ENCODE data around the gene ACSL6. TPM values are rescaled to one million over a fixed set of nuclear protein-coding genes. Genes with fewer than 3 reads are reported as not detected.

Gene ACSL6, protein sequence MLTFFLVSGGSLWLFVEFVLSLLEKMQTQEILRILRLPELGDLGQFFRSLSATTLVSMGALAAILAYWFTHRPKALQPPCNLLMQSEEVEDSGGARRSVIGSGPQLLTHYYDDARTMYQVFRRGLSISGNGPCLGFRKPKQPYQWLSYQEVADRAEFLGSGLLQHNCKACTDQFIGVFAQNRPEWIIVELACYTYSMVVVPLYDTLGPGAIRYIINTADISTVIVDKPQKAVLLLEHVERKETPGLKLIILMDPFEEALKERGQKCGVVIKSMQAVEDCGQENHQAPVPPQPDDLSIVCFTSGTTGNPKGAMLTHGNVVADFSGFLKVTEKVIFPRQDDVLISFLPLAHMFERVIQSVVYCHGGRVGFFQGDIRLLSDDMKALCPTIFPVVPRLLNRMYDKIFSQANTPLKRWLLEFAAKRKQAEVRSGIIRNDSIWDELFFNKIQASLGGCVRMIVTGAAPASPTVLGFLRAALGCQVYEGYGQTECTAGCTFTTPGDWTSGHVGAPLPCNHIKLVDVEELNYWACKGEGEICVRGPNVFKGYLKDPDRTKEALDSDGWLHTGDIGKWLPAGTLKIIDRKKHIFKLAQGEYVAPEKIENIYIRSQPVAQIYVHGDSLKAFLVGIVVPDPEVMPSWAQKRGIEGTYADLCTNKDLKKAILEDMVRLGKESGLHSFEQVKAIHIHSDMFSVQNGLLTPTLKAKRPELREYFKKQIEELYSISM
- total RNA-seq: not detected in 3 replicates

DNA sequence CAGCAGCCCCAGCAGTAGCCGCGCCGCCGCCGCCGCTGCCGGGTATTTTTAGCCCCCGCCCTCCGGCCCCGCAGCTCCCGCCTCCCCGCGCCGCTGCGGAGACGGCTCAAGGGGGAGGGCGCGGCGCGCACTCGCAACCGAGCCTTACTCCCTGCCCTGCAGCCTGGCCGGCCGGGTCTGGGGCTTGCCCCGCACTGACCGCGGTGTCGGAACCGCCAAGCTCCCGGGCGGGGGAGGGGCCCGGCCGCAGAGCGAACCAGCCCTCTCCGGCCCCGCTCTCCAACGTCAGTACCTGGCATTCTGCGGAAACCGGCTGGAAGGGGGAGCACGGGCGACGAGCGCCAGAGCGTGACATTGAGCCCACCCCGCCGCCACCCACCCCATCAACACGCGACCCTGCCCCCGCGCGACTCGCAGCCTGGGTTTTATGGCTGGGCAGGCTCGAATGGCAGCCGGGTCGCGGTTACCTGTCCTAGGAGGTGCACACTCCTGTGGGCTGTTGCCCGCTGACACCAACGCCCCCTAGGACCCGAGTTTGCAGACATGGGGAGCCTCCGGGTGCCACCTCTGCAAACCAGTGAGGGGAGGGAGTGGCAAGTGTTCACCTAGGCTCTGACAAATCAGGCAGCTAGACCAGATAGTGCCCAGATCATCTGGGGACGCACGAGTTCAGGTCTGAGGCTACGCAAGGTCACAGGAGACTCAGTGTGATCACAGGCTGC, at the start of gene ACSL6:
Gene ACSL6, minus strand, starts transcription at position 37 of the 722 bp plus-strand sequence. CDS start 105 bp downstream, outside the sequence.
- Mint-ChIP-seq H3K9me3 (no peaks in the 10 kb centered on the region), H3K36me3 (no peaks in the 10 kb centered on the region), H3K4me3 (peak within 1 kb of the TSS; percentile 60), H3K27ac (no peak within 1 kb of the TSS), H3K27me3 (ENCODE audit: low read depth) (peaks cover 85% of the 10 kb centered on the region), H3K4me1 (no peaks in the 10 kb centered on the region)
- TF ChIP-seq, protein P1, sequence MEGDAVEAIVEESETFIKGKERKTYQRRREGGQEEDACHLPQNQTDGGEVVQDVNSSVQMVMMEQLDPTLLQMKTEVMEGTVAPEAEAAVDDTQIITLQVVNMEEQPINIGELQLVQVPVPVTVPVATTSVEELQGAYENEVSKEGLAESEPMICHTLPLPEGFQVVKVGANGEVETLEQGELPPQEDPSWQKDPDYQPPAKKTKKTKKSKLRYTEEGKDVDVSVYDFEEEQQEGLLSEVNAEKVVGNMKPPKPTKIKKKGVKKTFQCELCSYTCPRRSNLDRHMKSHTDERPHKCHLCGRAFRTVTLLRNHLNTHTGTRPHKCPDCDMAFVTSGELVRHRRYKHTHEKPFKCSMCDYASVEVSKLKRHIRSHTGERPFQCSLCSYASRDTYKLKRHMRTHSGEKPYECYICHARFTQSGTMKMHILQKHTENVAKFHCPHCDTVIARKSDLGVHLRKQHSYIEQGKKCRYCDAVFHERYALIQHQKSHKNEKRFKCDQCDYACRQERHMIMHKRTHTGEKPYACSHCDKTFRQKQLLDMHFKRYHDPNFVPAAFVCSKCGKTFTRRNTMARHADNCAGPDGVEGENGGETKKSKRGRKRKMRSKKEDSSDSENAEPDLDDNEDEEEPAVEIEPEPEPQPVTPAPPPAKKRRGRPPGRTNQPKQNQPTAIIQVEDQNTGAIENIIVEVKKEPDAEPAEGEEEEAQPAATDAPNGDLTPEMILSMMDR (IDR thresholded peaks at IDR 0.05; ENCODE audit: unreplicated experiment): no peak
- peak in 1 of 2 experiments; percentile 55 for DNase-seq (ENCODE audit: low spot score in 2 of 2, unreplicated experiment in 2 of 2)

DNA sequence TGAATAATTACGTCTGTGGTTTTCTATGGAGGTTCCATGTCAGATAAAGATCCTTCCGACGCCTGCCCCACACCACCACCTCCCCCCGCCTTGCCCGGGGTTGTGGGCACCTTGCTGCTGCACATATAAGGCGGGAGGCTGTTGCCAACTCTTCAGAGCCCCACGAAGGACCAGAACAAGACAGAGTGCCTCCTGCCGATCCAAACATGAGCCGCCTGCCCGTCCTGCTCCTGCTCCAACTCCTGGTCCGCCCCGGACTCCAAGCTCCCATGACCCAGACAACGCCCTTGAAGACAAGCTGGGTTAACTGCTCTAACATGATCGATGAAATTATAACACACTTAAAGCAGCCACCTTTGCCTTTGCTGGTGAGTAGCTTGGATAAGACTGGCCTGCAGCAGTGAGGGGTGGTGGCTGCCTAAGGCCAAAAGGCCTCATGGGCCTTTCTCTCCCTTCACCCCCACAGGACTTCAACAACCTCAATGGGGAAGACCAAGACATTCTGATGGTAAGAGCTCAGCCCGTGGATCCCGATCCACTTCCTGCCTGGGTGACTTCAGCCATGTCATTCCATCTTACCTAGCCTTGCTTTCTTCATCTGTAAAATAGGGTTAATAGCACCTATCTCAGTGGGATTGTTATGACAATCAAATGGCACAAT, 49.2 kb upstream of the ACSL6 start, which contains the start of gene IL3:
Gene IL3, plus strand, starts transcription at position 155 of the 661 bp plus-strand sequence. Its CDS starts 52 bp downstream, at position 207.
- Mint-ChIP-seq H3K4me3 (no peak within 1 kb of the TSS), H3K36me3 (no peaks in the 10 kb centered on the region), H3K27ac (no peak within 1 kb of the TSS), H3K4me1 (peaks cover 2% of the 10 kb centered on the region), H3K27me3 (ENCODE audit: low read depth) (no peaks in the 10 kb centered on the region), H3K9me3 (no peaks in the 10 kb centered on the region)
- TF ChIP-seq, protein P1 (IDR thresholded peaks at IDR 0.05; ENCODE audit: unreplicated experiment): no peak
- DNase-seq (ENCODE audit: low spot score in 2 of 2, unreplicated experiment in 2 of 2): peak in 1 of 2 experiments; percentile 10

DNA sequence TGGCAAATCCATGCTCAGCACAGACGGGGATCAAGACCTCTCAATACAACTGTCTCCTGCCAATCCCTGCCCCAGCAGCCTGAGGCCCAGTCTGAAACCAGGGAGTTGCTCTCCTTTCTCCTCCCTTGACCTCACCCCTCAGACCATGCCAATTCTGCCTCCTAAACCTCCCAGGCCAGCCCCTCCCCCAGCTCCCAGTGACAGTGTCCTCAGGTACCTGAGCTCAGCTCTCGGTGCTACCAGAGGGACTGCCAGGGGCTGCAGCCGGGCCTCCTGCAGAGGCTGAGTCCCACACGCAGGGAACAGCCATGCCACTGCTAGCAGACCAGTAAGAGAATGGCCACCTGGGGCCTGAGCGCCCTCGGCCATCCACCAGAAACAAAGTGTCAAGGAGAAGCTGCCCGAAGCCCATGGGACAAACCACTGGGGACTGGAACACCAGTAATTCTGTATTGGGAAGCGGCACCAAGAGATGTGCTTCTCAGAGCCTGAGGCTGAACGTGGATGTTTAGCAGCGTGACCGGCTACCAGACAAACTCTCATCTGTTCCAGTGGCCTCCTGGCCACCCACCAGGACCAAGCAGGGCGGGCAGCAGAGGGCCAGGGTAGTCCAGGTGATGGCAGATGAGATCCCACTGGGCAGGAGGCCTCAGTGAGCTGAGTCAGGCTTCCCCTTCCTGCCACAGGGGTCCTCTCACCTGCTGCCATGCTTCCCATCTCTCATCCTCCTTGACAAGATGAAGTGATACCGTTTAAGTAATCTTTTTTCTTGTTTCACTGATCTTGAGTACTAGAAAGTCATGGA, 48.4 kb upstream of the ACSL6 start:
- TF ChIP-seq, protein P1 (IDR thresholded peaks at IDR 0.05; ENCODE audit: unreplicated experiment): no peak
- Mint-ChIP-seq H3K4me3 (no peak overlapping the region), H3K4me1 (no peaks in the 10 kb centered on the region), H3K27ac (no peak overlapping the region), H3K9me3 (no peaks in the 10 kb centered on the region), H3K27me3 (ENCODE audit: low read depth) (no peaks in the 10 kb centered on the region), H3K36me3 (no peaks in the 10 kb centered on the region)
- peak; percentile 6 to 33 for DNase-seq (ENCODE audit: low spot score in 2 of 2, unreplicated experiment in 2 of 2)

DNA sequence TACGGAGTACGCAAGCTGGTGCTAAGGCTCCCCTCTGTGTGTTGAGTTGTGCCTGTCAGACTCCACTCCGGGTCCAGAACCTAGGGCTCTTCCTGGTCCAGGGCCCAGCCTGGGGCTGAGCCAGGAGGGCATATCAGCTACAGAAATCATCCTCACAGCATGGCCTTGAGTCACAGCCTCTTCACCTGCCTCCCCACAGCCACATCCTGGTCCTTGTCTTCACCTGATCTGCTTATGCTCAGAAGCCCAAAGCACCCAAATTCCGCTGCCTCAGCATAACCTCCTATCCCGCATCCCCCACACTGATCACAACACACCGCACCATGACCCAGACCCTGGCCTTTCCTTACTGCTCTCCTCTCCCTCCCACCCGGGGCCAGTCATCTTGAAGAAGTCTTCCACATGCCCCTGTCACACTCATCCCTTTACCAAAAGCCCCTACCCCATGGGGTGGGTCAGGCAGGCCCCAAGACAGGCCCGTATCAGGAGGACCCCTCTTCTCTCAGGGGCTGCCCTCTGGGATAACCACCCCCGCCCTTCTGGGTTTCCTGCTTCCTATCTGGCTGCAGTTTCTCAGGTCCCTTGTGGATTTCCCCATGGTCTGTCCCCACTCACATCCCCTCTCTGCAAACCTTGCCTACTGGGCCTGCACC, 47.7 kb upstream of the ACSL6 start:
- Mint-ChIP-seq H3K9me3 (no peaks in the 10 kb centered on the region), H3K27me3 (ENCODE audit: low read depth) (peaks cover 3% of the 10 kb centered on the region), H3K36me3 (no peaks in the 10 kb centered on the region), H3K27ac (no peak overlapping the region), H3K4me1 (no peaks in the 10 kb centered on the region), H3K4me3 (no peak overlapping the region)
- TF ChIP-seq, protein P1 (IDR thresholded peaks at IDR 0.05; ENCODE audit: unreplicated experiment): no peak
- peak; percentile 8 to 32 for DNase-seq (ENCODE audit: low spot score in 2 of 2, unreplicated experiment in 2 of 2)
